IMR-90 (cell line): ENCODE data around the gene LTN1. TPM values are rescaled to one million over a fixed set of nuclear protein-coding genes. Genes with fewer than 3 reads are reported as not detected.

Source experiments
- ATAC-seq: fragments of 200-7000 bp; cut with Tn5 transposase; 2 replicates; pipeline ENCODE4 v1.9.1; 2020; ENCODE audit warnings: low read depth, mild to moderate bottlenecking, moderate library complexity
- BruUV-seq: library from RNA; stranded (reverse); fragments of 400-500 nt; replicated peaks from 2 replicates; lab custom pipeline; 2021; lab: Mats Ljungman, UMichigan
- CTCF ChIA-PET: fragments of 300-600 bp; formaldehyde crosslinking; extraction: SDS; loops from one replicate; lab custom pipeline; 2021; ENCODE audit warnings: antibody characterized with exemption; lab: Yijun Ruan, JAX
- POLR2A ChIA-PET: fragments of 300-600 bp; sonication (Branson Sonifier 250); formaldehyde crosslinking; loops from one replicate; lab custom pipeline; 2022; ENCODE audit warnings: antibody characterized with exemption; ENCODE audit not compliant: unreplicated experiment; lab: Charles Lee
- DNase-seq: peaks from one replicate; pipeline ENCODE4 v3.0.0; 2013
- H2AFZ ChIP-seq: replicated peaks from 2 replicates; pipeline ENCODE3; 2013; ENCODE audit warnings: low read length, mild to moderate bottlenecking; ENCODE audit not compliant: poor library complexity
- H2AK5ac ChIP-seq: 2 replicates; pipeline ENCODE4 v1.6.1; 2013; ENCODE audit warnings: low read depth, low read length, inconsistent platforms
- H2AK9ac ChIP-seq: replicated peaks from 2 replicates; pipeline ENCODE3; 2013; ENCODE audit warnings: mild to moderate bottlenecking, low read depth, low read length, moderate library complexity; ENCODE audit not compliant: poor library complexity
- H2BK120ac ChIP-seq: 2 replicates; pipeline ENCODE4 v1.6.1; 2013; ENCODE audit warnings: low read depth, low read length, inconsistent platforms
- H2BK15ac ChIP-seq: 3 replicates; pipeline ENCODE4 v1.6.1; 2013; ENCODE audit warnings: low read depth, low read length, inconsistent platforms
- H2BK20ac ChIP-seq: 2 replicates; pipeline ENCODE4 v1.6.1; 2013; ENCODE audit warnings: low read depth, mild to moderate bottlenecking, inconsistent platforms, low read length, moderate library complexity
- H2BK5ac ChIP-seq: 2 replicates; pipeline ENCODE4 v1.6.1; 2013; ENCODE audit warnings: mild to moderate bottlenecking, low read depth, low read length, inconsistent platforms; ENCODE audit not compliant: poor library complexity, severe bottlenecking
- H3K14ac ChIP-seq: replicated peaks from 2 replicates; pipeline ENCODE4 v1.6.1; 2013; ENCODE audit warnings: low read depth, low read length, inconsistent platforms
- H3K18ac ChIP-seq: 2 replicates; pipeline ENCODE4 v1.6.1; 2013; ENCODE audit warnings: low read depth, low read length, control low read depth
- H3K23ac ChIP-seq: 2 replicates; pipeline ENCODE4 v1.6.1; 2013; ENCODE audit warnings: low read depth, low read length, inconsistent platforms
- H3K27ac ChIP-seq: 2 replicates; pipeline ENCODE4 v1.5.1; 2013; ENCODE audit warnings: mild to moderate bottlenecking, control low read depth, low read length; ENCODE audit not compliant: insufficient read depth
- H3K27me3 ChIP-seq: 2 replicates; pipeline ENCODE4 v1.6.1; 2013; ENCODE audit warnings: low read length; ENCODE audit not compliant: control insufficient read depth, insufficient read depth
- H3K36me3 ChIP-seq: 2 replicates; pipeline ENCODE4 v1.6.1; 2013; ENCODE audit warnings: low read length, mixed read lengths; ENCODE audit not compliant: control insufficient read depth, insufficient read depth
- H3K4ac ChIP-seq: 2 replicates; pipeline ENCODE4 v1.6.1; 2013; ENCODE audit warnings: low read depth, low read length, inconsistent platforms
- H3K4me1 ChIP-seq: 2 replicates; pipeline ENCODE4 v1.6.1; 2013; ENCODE audit warnings: low read length, mixed read lengths; ENCODE audit not compliant: control insufficient read depth, insufficient read depth
- H3K4me2 ChIP-seq: 2 replicates; pipeline ENCODE4 v1.6.1; 2013; ENCODE audit warnings: low read depth, mild to moderate bottlenecking, control low read depth, low read length, moderate library complexity
- H3K4me3 ChIP-seq: 2 replicates; pipeline ENCODE4 v1.5.1; 2013; ENCODE audit warnings: low read depth, mild to moderate bottlenecking, control low read depth, low read length, moderate library complexity; ENCODE audit not compliant: insufficient read depth
- H3K56ac ChIP-seq: 2 replicates; pipeline ENCODE4 v1.6.1; 2013; ENCODE audit warnings: low read length, inconsistent platforms; ENCODE audit not compliant: insufficient read depth; ENCODE audit errors: extremely low read depth
- H3K79me1 ChIP-seq, 2 experiments: 2 replicates each; pipeline ENCODE4 v1.6.1; 2013; ENCODE audit warnings: low read length in 2 of 2, inconsistent platforms in 1 of 2, low read depth in 1 of 2
- H3K9ac ChIP-seq: 2 replicates; pipeline ENCODE4 v1.6.1; 2013; ENCODE audit warnings: low read depth, low read length, control low read depth
- H3K9me1 ChIP-seq: 2 replicates; pipeline ENCODE4 v1.6.1; 2013; ENCODE audit warnings: low read length, inconsistent platforms; ENCODE audit not compliant: insufficient read depth
- H3K9me3 ChIP-seq: 2 replicates; pipeline ENCODE4 v1.6.1; 2013; ENCODE audit warnings: low read length; ENCODE audit not compliant: control insufficient read depth, insufficient read depth
- H4K20me1 ChIP-seq: 2 replicates; pipeline ENCODE4 v1.6.1; 2013; ENCODE audit warnings: low read length, inconsistent platforms; ENCODE audit not compliant: insufficient read depth
- H4K5ac ChIP-seq: 2 replicates; pipeline ENCODE4 v1.6.1; 2013; ENCODE audit warnings: mild to moderate bottlenecking, low read depth, low read length, control low read depth
- H4K8ac ChIP-seq, 2 experiments: 2 replicates each; pipeline ENCODE4 v1.6.1; 2013; ENCODE audit warnings: low read depth in 2 of 2, low read length in 2 of 2, control low read depth in 1 of 2, inconsistent platforms in 1 of 2
- H4K91ac ChIP-seq: 2 replicates; pipeline ENCODE4 v1.6.1; 2013; ENCODE audit warnings: low read depth, low read length, inconsistent platforms; ENCODE audit not compliant: insufficient read depth
- BHLHE40 ChIP-seq: fragments of 150-350 bp; IDR thresholded peaks from 2 replicates; pipeline ENCODE4 v1.6.1; 2016; ENCODE audit warnings: mild to moderate bottlenecking, low read depth, low read length
- CEBPB ChIP-seq: IDR thresholded peaks from 2 replicates; pipeline ENCODE4 v1.6.1; 2012; ENCODE audit warnings: low read depth, low read length, improper control_type of control experiment
- CTCF ChIP-seq: conservative IDR thresholded peaks from 2 replicates; pipeline ENCODE4 v1.5.1; 2012; ENCODE audit warnings: mild to moderate bottlenecking, low read depth, low read length, improper control_type of control experiment
- FOS ChIP-seq: fragments of 150-350 bp; IDR thresholded peaks from 2 replicates; pipeline ENCODE4 v1.6.1; 2016; ENCODE audit warnings: low read depth, low read length
- MXI1 ChIP-seq: IDR thresholded peaks from 2 replicates; pipeline ENCODE4 v1.6.1; 2012; ENCODE audit warnings: low read depth, mild to moderate bottlenecking, low read length, moderate library complexity, borderline replicate concordance
- NFE2L2 ChIP-seq: fragments of 150-350 bp; IDR thresholded peaks from 2 replicates; pipeline ENCODE4 v1.6.1; 2016; ENCODE audit warnings: low read depth, mild to moderate bottlenecking, low read length
- POLR2A ChIP-seq: IDR thresholded peaks from 2 replicates; pipeline ENCODE4 v1.6.1; 2012; ENCODE audit warnings: mild to moderate bottlenecking, low read depth, low read length
- RAD21 ChIP-seq: IDR thresholded peaks from 2 replicates; pipeline ENCODE4 v1.6.1; 2012; ENCODE audit warnings: low read length, improper control_type of control experiment
- RCOR1 ChIP-seq: IDR thresholded peaks from 2 replicates; pipeline ENCODE4 v1.6.1; 2012; ENCODE audit warnings: mild to moderate bottlenecking, low read length, improper control_type of control experiment; ENCODE audit not compliant: insufficient replicate concordance
- RFX5 ChIP-seq: IDR thresholded peaks from 2 replicates; pipeline ENCODE4 v1.8.0; 2012; ENCODE audit warnings: low read depth, mild to moderate bottlenecking, low read length, moderate library complexity
- WGBS, 2 experiments: methylation state at CpG; one replicate each; pipeline versions ENCODE4 v1.1.5 to v1.1.7; 2013; ENCODE audit warnings: missing lambda C conversion rate in 2 of 2; ENCODE audit not compliant: insufficient read length in 1 of 2; ENCODE audit errors: extremely low coverage in 2 of 2; 5-methylcytosine and 5-hydroxymethylcytosine counted together
- dilution Hi-C: fragments of 300-500 bp; cut with HindIII; formaldehyde crosslinking; loops from one replicate; pipeline ENCODE4 v1.14.3; 2018; ENCODE audit warnings: low sequenced_read_pairs; ENCODE audit not compliant: unreplicated experiment
- in situ Hi-C: fragments of 300-500 bp; cut with MboI; formaldehyde crosslinking; loops from 3 replicates; pipeline ENCODE4 v1.14.3; 2019; ENCODE audit warnings: low sequenced_read_pairs, inconsistent platforms, mixed read lengths
- intact Hi-C: fragments of 100-400 bp; cut with micrococcal nuclease; formaldehyde crosslinking; loops from 2 replicates; pipeline ENCODE4 v1.10.0; 2022
- polyA plus RNA-seq, 3 experiments: library from polyadenylated mRNA; depleted of rRNA; stranded (reverse); fragments of >200 nt; gene quantifications; 2 replicates each; pipeline ENCODE4 v1.2.3, GENCODE V29; 2012; ENCODE audit warnings: low replicate concordance in 1 of 3
- total RNA-seq: library from RNA; depleted of rRNA; stranded (reverse); fragments of >200 nt; gene quantifications from 2 replicates; pipeline ENCODE4 v1.2.3, GENCODE V29; 2012
- TF ChIP-seq, protein P1 (sequence below): fragments of 150-350 bp; IDR thresholded peaks from 2 replicates; pipeline ENCODE4 v1.6.1; 2017; ENCODE audit warnings: mild to moderate bottlenecking, antibody characterized with exemption, low read length, low read depth

The LTN1 gene
- total and polyA plus RNA-seq, 2 of the 4 experiments (the other 2 are of a cell fraction) = 6.7 to 35.5 TPM

GRCh38 chr21:28974531-28975227, 18.0 kb downstream of the LTN1 start (continued):
- TF ChIP-seq, protein P1, sequence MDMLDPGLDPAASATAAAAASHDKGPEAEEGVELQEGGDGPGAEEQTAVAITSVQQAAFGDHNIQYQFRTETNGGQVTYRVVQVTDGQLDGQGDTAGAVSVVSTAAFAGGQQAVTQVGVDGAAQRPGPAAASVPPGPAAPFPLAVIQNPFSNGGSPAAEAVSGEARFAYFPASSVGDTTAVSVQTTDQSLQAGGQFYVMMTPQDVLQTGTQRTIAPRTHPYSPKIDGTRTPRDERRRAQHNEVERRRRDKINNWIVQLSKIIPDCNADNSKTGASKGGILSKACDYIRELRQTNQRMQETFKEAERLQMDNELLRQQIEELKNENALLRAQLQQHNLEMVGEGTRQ = no peak

GRCh38 chr21:28972398-28972797, 20.3 kb downstream of the LTN1 start:
- Histone ChIP-seq H3K14ac (no peak overlapping the region), H3K23ac (no peak overlapping the region), H3K27ac (no peak overlapping the region), H4K91ac (no peak overlapping the region), H4K8ac (no peak overlapping the region), H3K36me3 (peaks cover 20% of the 10 kb centered on the region), H2BK5ac (no peak overlapping the region), H2AK9ac (no peak overlapping the region), H4K20me1 (peaks cover 6% of the 10 kb centered on the region; the same call in 1 of the 2 replicates), H3K79me1 (peaks cover 0 to 20% of the 10 kb centered on the region in 2 experiments), H3K18ac (no peak overlapping the region), H3K27me3 (no peaks in the 10 kb centered on the region), H2AFZ (no peak overlapping the region), H4K5ac (no peak overlapping the region), H2BK120ac (no peak overlapping the region), H3K9ac (no peak overlapping the region), H3K4me2 (no peak overlapping the region), H2BK20ac (no peak overlapping the region), H3K4me3 (no peak overlapping the region), H2AK5ac (no peak overlapping the region), H3K4me1 (peaks cover 11% of the 10 kb centered on the region), H3K9me1 (peaks cover 3% of the 10 kb centered on the region), H3K56ac (no peak overlapping the region), H3K9me3 (no peaks in the 10 kb centered on the region), H3K4ac (no peak overlapping the region), H2BK15ac (no peak overlapping the region)
- in situ Hi-C loops (no loop called here), dilution Hi-C loops (no loop called here), intact Hi-C loops (no loop called here)
- TF ChIP-seq FOS (no peak), NFE2L2 (no peak), CEBPB (no peak), RAD21 (no peak), CTCF (no peak), RFX5 (no peak), BHLHE40 (no peak), MXI1 (no peak), POLR2A (no peak), RCOR1 (no peak)
- TF ChIP-seq, protein P1 = no peak
- CTCF ChIA-PET = no interaction called here
- POLR2A ChIA-PET = no interaction called here
- no CpG with 5 or more reads among the region's 6 CpGs for WGBS, 2 experiments
- DNase-seq (no peak), ATAC-seq (no peak)
- no TSS peak for BruUV-seq
